Fibroblast of lung (primary cell): Measurements from ENCODE around the gene PASD1. TPM values are rescaled to one million over a fixed set of nuclear protein-coding genes. Genes with fewer than 3 reads are reported as not detected.
"Not testable (repeated sequence)": the region's sequence is repeated elsewhere in the genome, so short reads cannot be mapped to it uniquely, and the experiment has no call there.

Experiments
- DNase-seq, 2 donors: peaks; one replicate each; pipeline versions ENCODE4 v3.0.0 to v3.0.0-alpha.2; 2010; ENCODE audit warnings: low read depth in 2 of 2
- H2AFZ ChIP-seq: 2 replicates; pipeline ENCODE4 v1.5.1; 2012; ENCODE audit warnings: low read length, control low read depth, inconsistent platforms
- H3K27ac ChIP-seq: 2 replicates; pipeline ENCODE4 v1.5.1; 2011; ENCODE audit warnings: low read length, control low read depth; ENCODE audit not compliant: insufficient read depth
- H3K27me3 ChIP-seq: 2 replicates; pipeline ENCODE4 v1.5.1; 2011; ENCODE audit warnings: mild to moderate bottlenecking, low read length; ENCODE audit not compliant: control insufficient read depth, insufficient read depth
- H3K36me3 ChIP-seq: 2 replicates; pipeline ENCODE4 v1.5.1; 2011; ENCODE audit warnings: low read length; ENCODE audit not compliant: control insufficient read depth, insufficient read depth
- H3K4me1 ChIP-seq: 2 replicates; pipeline ENCODE4 v1.5.1; 2011; ENCODE audit warnings: low read length; ENCODE audit not compliant: control insufficient read depth, insufficient read depth; ENCODE audit errors: extremely low read depth
- H3K4me2 ChIP-seq: 2 replicates; pipeline ENCODE4 v1.5.1; 2011; ENCODE audit warnings: low read length, control low read depth; ENCODE audit not compliant: insufficient read depth; ENCODE audit errors: extremely low read depth
- H3K4me3 ChIP-seq, 4 experiments: fragments of 200-600 bp in 1 of 4; sonication (generic) in 1 of 4; replicated peaks in 1 of 4; 2 replicates each; pipeline ENCODE4 v1.5.1; 2011 to 2016; ENCODE audit warnings: low read length in 4 of 4, low read depth in 3 of 4, mild to moderate bottlenecking in 3 of 4, control low read depth in 2 of 4, inconsistent platforms in 1 of 4, mixed read lengths in 1 of 4; ENCODE audit not compliant: insufficient read depth in 1 of 4; ENCODE audit errors: control extremely low read depth in 1 of 4
- H3K79me2 ChIP-seq: 2 replicates; pipeline ENCODE4 v1.5.1; 2012; ENCODE audit warnings: mild to moderate bottlenecking, low read length, inconsistent platforms; ENCODE audit not compliant: control insufficient read depth, insufficient read depth
- H3K9ac ChIP-seq: 2 replicates; pipeline ENCODE4 v1.5.1; 2011; ENCODE audit warnings: mild to moderate bottlenecking, low read length, control low read depth; ENCODE audit not compliant: insufficient read depth
- H3K9me3 ChIP-seq: 2 replicates; pipeline ENCODE4 v1.5.1; 2012; ENCODE audit warnings: low read depth, low read length; ENCODE audit not compliant: control insufficient read depth, insufficient read depth
- H4K20me1 ChIP-seq: 2 replicates; pipeline ENCODE4 v1.5.1; 2011; ENCODE audit warnings: low read length; ENCODE audit not compliant: control insufficient read depth, insufficient read depth; ENCODE audit errors: extremely low read depth
- CTCF ChIP-seq, 2 donors: IDR thresholded peaks in 1 of 2; conservative IDR thresholded peaks in 1 of 2; 1 replicate in 1 of 2; 2 replicates in 1 of 2; pipeline ENCODE4 v1.5.1; 2011 to 2012; ENCODE audit warnings: low read length in 2 of 2, control low read depth in 1 of 2, inconsistent platforms in 1 of 2, low read depth in 1 of 2, mild to moderate bottlenecking in 1 of 2
- EZH2 ChIP-seq: IDR thresholded peaks from 2 replicates; pipeline ENCODE4 v1.5.1; 2012; ENCODE audit warnings: low read length, control low read depth, mild to moderate bottlenecking; ENCODE audit errors: missing control alignments
- polyA plus RNA-seq, 2 donors: library from polyadenylated mRNA; depleted of rRNA in 1 of 2; stranded (reverse) in 1 of 2; unstranded in 1 of 2; fragments of >200 nt; gene quantifications; 2 replicates each; pipeline ENCODE4 v1.2.1, GENCODE V29; 2011 to 2012; ENCODE audit warnings: missing spikeins in 1 of 2
- total RNA-seq: library from RNA; depleted of rRNA; stranded (reverse); fragments of >200 nt; gene quantifications from 2 replicates; pipeline ENCODE4 v1.2.1, GENCODE V29; 2014

PASD1 gene
- total and polyA plus RNA-seq, 2 donors (not counting 1 experiment from before 2014, with no cell fraction given) = not detected

GRCh38 chrX:151537572-151537971, 25.9 kb upstream of the PASD1 start:
- H3K4me2 ChIP-seq = no peak overlapping the region
- no peaks in the 10 kb centered on the region for H3K4me1 ChIP-seq
- H2AFZ ChIP-seq = no peak overlapping the region
- H3K9me3 ChIP-seq = no peaks in the 10 kb centered on the region
- no peak overlapping the region for H3K27ac ChIP-seq
- no peak for TF ChIP-seq EZH2
- no peak for TF ChIP-seq CTCF (conservative IDR thresholded peaks at IDR 0.05 in 1 of 2, IDR thresholded peaks at IDR 0.05 in 1 of 2; ENCODE audit: low read depth in 1 of 2, low read length in 2 of 2)
- H3K79me2 ChIP-seq = no peaks in the 10 kb centered on the region
- H3K36me3 ChIP-seq = no peaks in the 10 kb centered on the region
- no peak overlapping the region for H3K4me3 ChIP-seq
- no peaks in the 10 kb centered on the region for H4K20me1 ChIP-seq
- no peak overlapping the region for H3K9ac ChIP-seq
- DNase-seq = no peak
- no peaks in the 10 kb centered on the region for H3K27me3 ChIP-seq

GRCh38 chrX:151538190-151539122, 25.0 kb upstream of the PASD1 start:
- H3K79me2 ChIP-seq = no peaks in the 10 kb centered on the region
- no peaks in the 10 kb centered on the region for H3K4me1 ChIP-seq
- no peak overlapping the region for H3K27ac ChIP-seq
- no peak overlapping the region for H3K4me3 ChIP-seq
- H3K4me2 ChIP-seq = no peak overlapping the region
- DNase-seq = no peak
- no peak overlapping the region for H2AFZ ChIP-seq
- TF ChIP-seq EZH2 (no peak), CTCF (conservative IDR thresholded peaks at IDR 0.05 in 1 of 2, IDR thresholded peaks at IDR 0.05 in 1 of 2; ENCODE audit: low read depth in 1 of 2, low read length in 2 of 2) (no peak)
- H4K20me1 ChIP-seq = no peaks in the 10 kb centered on the region
- H3K9me3 ChIP-seq = no peaks in the 10 kb centered on the region
- no peaks in the 10 kb centered on the region for H3K36me3 ChIP-seq
- H3K9ac ChIP-seq = no peak overlapping the region
- no peaks in the 10 kb centered on the region for H3K27me3 ChIP-seq

GRCh38 chrX:151543706-151544105, 19.8 kb upstream of the PASD1 start:
- no peak for DNase-seq
- Histone ChIP-seq H3K36me3 (no peaks in the 10 kb centered on the region), H4K20me1 (no peaks in the 10 kb centered on the region), H3K9ac (no peak overlapping the region), H3K4me2 (no peak overlapping the region), H3K27ac (no peak overlapping the region), H3K27me3 (no peaks in the 10 kb centered on the region), H2AFZ (no peak overlapping the region), H3K4me3 (no peak overlapping the region), H3K4me1 (no peaks in the 10 kb centered on the region), H3K9me3 (no peaks in the 10 kb centered on the region), H3K79me2 (no peaks in the 10 kb centered on the region)
- no peak for TF ChIP-seq EZH2
- no peak for TF ChIP-seq CTCF (conservative IDR thresholded peaks at IDR 0.05 in 1 of 2, IDR thresholded peaks at IDR 0.05 in 1 of 2; ENCODE audit: low read depth in 1 of 2, low read length in 2 of 2)

- not testable (repeated sequence) for H3K9ac ChIP-seq, H3K4me1 ChIP-seq, H3K79me2 ChIP-seq, H4K20me1 ChIP-seq, H3K4me3 ChIP-seq, DNase-seq, H2AFZ ChIP-seq, H3K27me3 ChIP-seq, H3K36me3 ChIP-seq, H3K4me2 ChIP-seq, H3K27ac ChIP-seq, H3K9me3 ChIP-seq
These were observed 17.2 kb upstream of the PASD1 start for GRCh38 chrX:151546226-151546625.
